ENCODE data around the gene XRCC4.
"Not testable (repeated sequence)": the region's sequence is repeated elsewhere in the genome, so short reads cannot be mapped to it uniquely, and the experiment has no call there.

The XRCC4 gene

GRCh38 chr5:83124593-83124992 lies 47.2 kb downstream of the XRCC4 start:
- no peaks in the 10 kb centered on the region for H3K4me1 Mint-ChIP-seq (ENCODE audit: low read depth)
- H3K4me3 Mint-ChIP-seq = no peak overlapping the region
- no peaks in the 10 kb centered on the region for H3K27me3 Mint-ChIP-seq
- peaks cover 10% of the 10 kb centered on the region for H3K36me3 Mint-ChIP-seq
- no peaks in the 10 kb centered on the region for H3K9me3 Mint-ChIP-seq (ENCODE audit: low read depth)
- no peak overlapping the region for H3K27ac Mint-ChIP-seq

- Mint-ChIP-seq H3K4me3 (no peak overlapping the region), H3K9me3 (ENCODE audit: low read depth) (no peaks in the 10 kb centered on the region), H3K27me3 (no peaks in the 10 kb centered on the region), H3K36me3 (peaks cover 15% of the 10 kb centered on the region), H3K4me1 (ENCODE audit: low read depth) (no peaks in the 10 kb centered on the region), H3K27ac (no peak overlapping the region)
Measured at GRCh38 chr5:83125560-83125959, 48.2 kb downstream of the XRCC4 start.

- Mint-ChIP-seq H3K4me3 (no peak overlapping the region), H3K27ac (no peak overlapping the region), H3K9me3 (ENCODE audit: low read depth) (peaks cover 7% of the 10 kb centered on the region), H3K4me1 (ENCODE audit: low read depth) (no peaks in the 10 kb centered on the region), H3K27me3 (no peaks in the 10 kb centered on the region), H3K36me3 (peaks cover 24% of the 10 kb centered on the region)
Measured at GRCh38 chr5:83126501-83126900, 49.2 kb downstream of the XRCC4 start.

- peaks cover 7% of the 10 kb centered on the region for H3K9me3 Mint-ChIP-seq (ENCODE audit: low read depth)
- H3K4me3 Mint-ChIP-seq = no peak overlapping the region
- H3K27ac Mint-ChIP-seq = no peak overlapping the region
- H3K36me3 Mint-ChIP-seq = peaks cover 38% of the 10 kb centered on the region
- H3K27me3 Mint-ChIP-seq = no peaks in the 10 kb centered on the region
- no peaks in the 10 kb centered on the region for H3K4me1 Mint-ChIP-seq (ENCODE audit: low read depth)
Measured at GRCh38 chr5:83133797-83134196, 56.5 kb downstream of the XRCC4 start.

GRCh38 chr5:83142526-83142925 lies 65.2 kb downstream of the XRCC4 start:
- no peaks in the 10 kb centered on the region for H3K27me3 Mint-ChIP-seq
- no peak overlapping the region for H3K27ac Mint-ChIP-seq
- no peaks in the 10 kb centered on the region for H3K9me3 Mint-ChIP-seq (ENCODE audit: low read depth)
- no peak overlapping the region for H3K4me3 Mint-ChIP-seq
- H3K36me3 Mint-ChIP-seq = peaks cover 15% of the 10 kb centered on the region
- H3K4me1 Mint-ChIP-seq (ENCODE audit: low read depth) = no peaks in the 10 kb centered on the region

GRCh38 chr5:83145241-83145640 lies 67.9 kb downstream of the XRCC4 start:
- H3K36me3 Mint-ChIP-seq = peaks cover 12% of the 10 kb centered on the region
- H3K4me1 Mint-ChIP-seq (ENCODE audit: low read depth) = no peaks in the 10 kb centered on the region
- no peak overlapping the region for H3K4me3 Mint-ChIP-seq
- no peaks in the 10 kb centered on the region for H3K9me3 Mint-ChIP-seq (ENCODE audit: low read depth)
- H3K27me3 Mint-ChIP-seq = no peaks in the 10 kb centered on the region
- H3K27ac Mint-ChIP-seq = no peak overlapping the region

- Mint-ChIP-seq H3K27me3 (no peaks in the 10 kb centered on the region), H3K27ac (no peak overlapping the region)
Measured at GRCh38 chr5:83145882-83146331, 68.6 kb downstream of the XRCC4 start.

GRCh38 chr5:83146441-83146840 lies 69.1 kb downstream of the XRCC4 start:
- peaks cover 7% of the 10 kb centered on the region for H3K36me3 Mint-ChIP-seq
- H3K27me3 Mint-ChIP-seq = no peaks in the 10 kb centered on the region
- no peaks in the 10 kb centered on the region for H3K4me1 Mint-ChIP-seq (ENCODE audit: low read depth)
- no peak overlapping the region for H3K27ac Mint-ChIP-seq
- H3K4me3 Mint-ChIP-seq = no peak overlapping the region
- H3K9me3 Mint-ChIP-seq (ENCODE audit: low read depth) = no peaks in the 10 kb centered on the region

More at GRCh38 chr5:83145882-83146331, 68.6 kb downstream of the XRCC4 start:
- Mint-ChIP-seq H3K4me1 (ENCODE audit: low read depth) (no peaks in the 10 kb centered on the region), H3K9me3 (ENCODE audit: low read depth) (no peaks in the 10 kb centered on the region), H3K4me3 (no peak overlapping the region), H3K36me3 (peaks cover 11% of the 10 kb centered on the region)

GRCh38 chr5:83147593-83147992 lies 70.2 kb downstream of the XRCC4 start:
- no peaks in the 10 kb centered on the region for H3K27me3 Mint-ChIP-seq
- H3K4me1 Mint-ChIP-seq (ENCODE audit: low read depth) = no peaks in the 10 kb centered on the region
- no peak overlapping the region for H3K27ac Mint-ChIP-seq
- H3K36me3 Mint-ChIP-seq = peaks cover 5% of the 10 kb centered on the region
- H3K4me3 Mint-ChIP-seq = no peak overlapping the region
- no peaks in the 10 kb centered on the region for H3K9me3 Mint-ChIP-seq (ENCODE audit: low read depth)

- Mint-ChIP-seq H3K27me3 (no peaks in the 10 kb centered on the region), H3K4me3 (no peak overlapping the region), H3K27ac (no peak overlapping the region), H3K9me3 (ENCODE audit: low read depth) (no peaks in the 10 kb centered on the region), H3K4me1 (ENCODE audit: low read depth) (no peaks in the 10 kb centered on the region), H3K36me3 (peaks cover 5% of the 10 kb centered on the region)
Measured at GRCh38 chr5:83148370-83148769, 71.0 kb downstream of the XRCC4 start.

GRCh38 chr5:83149671-83150070 lies 72.3 kb downstream of the XRCC4 start:
- Mint-ChIP-seq H3K36me3 (peaks cover 5% of the 10 kb centered on the region), H3K4me3 (no peak overlapping the region), H3K9me3 (ENCODE audit: low read depth) (no peaks in the 10 kb centered on the region), H3K27me3 (no peaks in the 10 kb centered on the region), H3K4me1 (ENCODE audit: low read depth) (no peaks in the 10 kb centered on the region), H3K27ac (no peak overlapping the region)

- Mint-ChIP-seq H3K27ac (no peak overlapping the region), H3K4me1 (ENCODE audit: low read depth) (no peaks in the 10 kb centered on the region), H3K27me3 (no peaks in the 10 kb centered on the region), H3K9me3 (ENCODE audit: low read depth) (no peaks in the 10 kb centered on the region), H3K4me3 (no peak overlapping the region), H3K36me3 (peaks cover 3% of the 10 kb centered on the region)
Measured at GRCh38 chr5:83151821-83152220, 74.5 kb downstream of the XRCC4 start.

GRCh38 chr5:83152996-83153395 lies 75.6 kb downstream of the XRCC4 start:
- H3K36me3 Mint-ChIP-seq; H3K4me1 Mint-ChIP-seq (ENCODE audit: low read depth); H3K4me3 Mint-ChIP-seq; H3K9me3 Mint-ChIP-seq (ENCODE audit: low read depth); H3K27ac Mint-ChIP-seq; H3K27me3 Mint-ChIP-seq: not testable (repeated sequence)

GRCh38 chr5:83156001-83156400 lies 78.7 kb downstream of the XRCC4 start:
- Mint-ChIP-seq H3K27me3 (no peaks in the 10 kb centered on the region), H3K4me3 (no peak overlapping the region), H3K4me1 (ENCODE audit: low read depth) (no peaks in the 10 kb centered on the region), H3K36me3 (peaks cover 3% of the 10 kb centered on the region), H3K9me3 (ENCODE audit: low read depth) (no peaks in the 10 kb centered on the region), H3K27ac (no peak overlapping the region)

GRCh38 chr5:83157163-83157562 lies 79.8 kb downstream of the XRCC4 start:
- Mint-ChIP-seq H3K4me3 (no peak overlapping the region), H3K27ac (no peak overlapping the region), H3K27me3 (no peaks in the 10 kb centered on the region)

GRCh38 chr5:83162601-83163000 lies 85.3 kb downstream of the XRCC4 start:
- Mint-ChIP-seq H3K9me3 (ENCODE audit: low read depth) (no peaks in the 10 kb centered on the region), H3K27ac (no peak overlapping the region), H3K36me3 (peaks cover 6% of the 10 kb centered on the region), H3K4me3 (no peak overlapping the region), H3K4me1 (ENCODE audit: low read depth) (no peaks in the 10 kb centered on the region), H3K27me3 (no peaks in the 10 kb centered on the region)

More at GRCh38 chr5:83157163-83157562, 79.8 kb downstream of the XRCC4 start:
- Mint-ChIP-seq H3K4me1 (ENCODE audit: low read depth) (no peaks in the 10 kb centered on the region), H3K36me3 (no peaks in the 10 kb centered on the region), H3K9me3 (ENCODE audit: low read depth) (no peaks in the 10 kb centered on the region)
